Osteocyte (in vitro differentiated cells): ENCODE results near the gene MORN3. TPM values are rescaled to one million over a fixed set of nuclear protein-coding genes. Genes with fewer than 3 reads are reported as not detected.

Experiments
- DNase-seq: peaks from one replicate; pipeline ENCODE4 v3.0.0; 2021; ENCODE audit warnings: mixed read lengths; ENCODE audit not compliant: unreplicated experiment; ENCODE audit errors: extremely low spot score
- H3K27ac Mint-ChIP-seq: one replicate; pipeline ENCODE4 v1.8.0; 2021; ENCODE audit warnings: mild to moderate bottlenecking, mixed read lengths; ENCODE audit not compliant: unreplicated experiment
- H3K27me3 Mint-ChIP-seq: one replicate; pipeline ENCODE4 v1.8.0; 2021; ENCODE audit warnings: mixed read lengths; ENCODE audit not compliant: unreplicated experiment
- H3K36me3 Mint-ChIP-seq: one replicate; pipeline ENCODE4 v1.8.0; 2021; ENCODE audit warnings: mixed read lengths; ENCODE audit not compliant: unreplicated experiment
- H3K4me1 Mint-ChIP-seq: one replicate; pipeline ENCODE4 v1.8.0; 2021; ENCODE audit warnings: mixed read lengths; ENCODE audit not compliant: unreplicated experiment
- H3K4me3 Mint-ChIP-seq: one replicate; pipeline ENCODE4 v1.8.0; 2021; ENCODE audit warnings: mild to moderate bottlenecking, moderate library complexity, mixed read lengths; ENCODE audit not compliant: unreplicated experiment
- H3K9me3 Mint-ChIP-seq: one replicate; pipeline ENCODE4 v1.8.0; 2021; ENCODE audit warnings: mixed read lengths; ENCODE audit not compliant: unreplicated experiment
- CTCF ChIP-seq: fragments of 200-600 bp; sonication (generic); IDR thresholded peaks from 2 replicates; pipeline ENCODE4 v1.5.0; 2021; ENCODE audit warnings: antibody characterized with exemption, mild to moderate bottlenecking, moderate library complexity
- total RNA-seq: library from RNA; stranded (reverse); gene quantifications from 2 replicates; pipeline ENCODE4 v1.2.1, GENCODE V29; 2021

The MORN3 gene
- total RNA-seq, 1 donor from 2014 or later = 0.11 TPM

GRCh38 chr12:121649322-121649721 is 20.1 kb downstream of the MORN3 start:
- Mint-ChIP-seq H3K27ac (no peak overlapping the region), H3K36me3 (no peaks in the 10 kb centered on the region)

GRCh38 chr12:121648458-121649028 is 20.9 kb downstream of the MORN3 start:
- TF ChIP-seq CTCF = no peak
- no peak overlapping the region for H3K4me3 Mint-ChIP-seq
- H3K27ac Mint-ChIP-seq = no peak overlapping the region
- no peaks in the 10 kb centered on the region for H3K27me3 Mint-ChIP-seq
- no peaks in the 10 kb centered on the region for H3K36me3 Mint-ChIP-seq
- no peak for DNase-seq
- no peaks in the 10 kb centered on the region for H3K9me3 Mint-ChIP-seq
- peaks cover 4% of the 10 kb centered on the region for H3K4me1 Mint-ChIP-seq

More at GRCh38 chr12:121649322-121649721, 20.1 kb downstream of the MORN3 start:
- no peak for TF ChIP-seq CTCF
- Mint-ChIP-seq H3K4me3 (no peak overlapping the region), H3K4me1 (peaks cover 4% of the 10 kb centered on the region), H3K27me3 (no peaks in the 10 kb centered on the region), H3K9me3 (no peaks in the 10 kb centered on the region)
- DNase-seq = no peak

GRCh38 chr12:121641343-121641630 is 28.2 kb downstream of the MORN3 start:
- Mint-ChIP-seq H3K36me3 (no peaks in the 10 kb centered on the region), H3K4me3 (no peak overlapping the region), H3K27me3 (no peaks in the 10 kb centered on the region), H3K27ac (no peak overlapping the region), H3K4me1 (no peaks in the 10 kb centered on the region), H3K9me3 (no peaks in the 10 kb centered on the region)
- DNase-seq = no peak
- TF ChIP-seq CTCF = no peak

- Mint-ChIP-seq H3K27me3 (no peaks in the 10 kb centered on the region), H3K9me3 (no peaks in the 10 kb centered on the region), H3K4me3 (no peak overlapping the region), H3K36me3 (no peaks in the 10 kb centered on the region), H3K27ac (no peak overlapping the region), H3K4me1 (no peaks in the 10 kb centered on the region)
- TF ChIP-seq CTCF = no peak
- DNase-seq = no peak
Measured at GRCh38 chr12:121638298-121639202, 30.9 kb downstream of the MORN3 start.

- Mint-ChIP-seq H3K27ac (no peak overlapping the region), H3K27me3 (no peaks in the 10 kb centered on the region), H3K36me3 (no peaks in the 10 kb centered on the region), H3K9me3 (no peaks in the 10 kb centered on the region), H3K4me1 (peaks cover 5% of the 10 kb centered on the region), H3K4me3 (no peak overlapping the region)
- no peak for TF ChIP-seq CTCF
- no peak for DNase-seq
Measured at GRCh38 chr12:121637231-121637914, 32.1 kb downstream of the MORN3 start.
